ENCODE data around the gene NCK1. TPM values are rescaled to one million over a fixed set of nuclear protein-coding genes. Genes with fewer than 3 reads are reported as not detected.

NCK1 gene
- total and polyA plus RNA-seq, 11 donors: 6.5 to 36.0 (median 23.3) TPM

DNA sequence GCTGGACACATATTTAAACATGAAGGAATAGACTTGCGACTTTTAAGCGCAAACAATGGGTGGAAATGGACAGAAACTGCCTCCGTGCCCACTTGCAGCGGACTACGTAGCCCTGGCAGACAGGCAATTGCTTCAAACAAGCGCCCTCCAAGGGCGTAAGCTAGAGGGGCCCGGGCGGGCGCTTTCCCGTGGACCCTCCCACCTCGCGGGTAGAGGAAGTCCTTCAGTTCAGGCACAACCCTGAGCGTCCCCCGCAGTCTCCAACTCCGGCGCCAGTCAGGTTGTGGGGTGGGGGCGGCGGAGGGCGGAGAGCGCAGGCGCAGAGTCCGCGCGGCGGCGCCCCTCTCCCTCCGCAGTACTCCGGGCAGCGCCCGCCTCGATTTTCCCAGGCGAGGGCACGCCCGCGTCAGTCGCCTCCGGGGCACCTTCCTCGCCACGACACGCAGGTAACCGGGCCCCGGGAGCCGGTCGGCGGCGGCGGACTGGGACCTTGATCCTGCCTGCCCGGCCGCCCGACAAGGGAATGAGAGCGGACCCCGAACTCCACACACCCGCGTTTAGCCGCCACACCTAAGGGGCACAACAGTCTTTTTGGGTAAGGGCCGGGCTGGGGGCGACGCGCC is 43.1 kb upstream of the NCK1 start, which contains the start of gene SLC35G2:
Gene SLC35G2 (plus strand): TSS at position 358 of the 623 bp plus-strand sequence. CDS start 35,335 bp downstream, outside the sequence.
- DNase-seq (peak; percentile 57 to 78 (median 77)), ATAC-seq (peak; percentile 68 to 83 (median 78))
- H3K4me1 ChIP-seq: peaks cover 0 to 32% (median 8%) of the 10 kb centered on the region in 12 donors
- 1 to 3% (median 1%) methylated on average over 23 to 60 of the region's 60 CpGs for WGBS, 4 donors
- H3K4me3 ChIP-seq: peak within 1 kb of the TSS; percentile 63 to 92 (median 77)
- TF ChIP-seq, protein P1, sequence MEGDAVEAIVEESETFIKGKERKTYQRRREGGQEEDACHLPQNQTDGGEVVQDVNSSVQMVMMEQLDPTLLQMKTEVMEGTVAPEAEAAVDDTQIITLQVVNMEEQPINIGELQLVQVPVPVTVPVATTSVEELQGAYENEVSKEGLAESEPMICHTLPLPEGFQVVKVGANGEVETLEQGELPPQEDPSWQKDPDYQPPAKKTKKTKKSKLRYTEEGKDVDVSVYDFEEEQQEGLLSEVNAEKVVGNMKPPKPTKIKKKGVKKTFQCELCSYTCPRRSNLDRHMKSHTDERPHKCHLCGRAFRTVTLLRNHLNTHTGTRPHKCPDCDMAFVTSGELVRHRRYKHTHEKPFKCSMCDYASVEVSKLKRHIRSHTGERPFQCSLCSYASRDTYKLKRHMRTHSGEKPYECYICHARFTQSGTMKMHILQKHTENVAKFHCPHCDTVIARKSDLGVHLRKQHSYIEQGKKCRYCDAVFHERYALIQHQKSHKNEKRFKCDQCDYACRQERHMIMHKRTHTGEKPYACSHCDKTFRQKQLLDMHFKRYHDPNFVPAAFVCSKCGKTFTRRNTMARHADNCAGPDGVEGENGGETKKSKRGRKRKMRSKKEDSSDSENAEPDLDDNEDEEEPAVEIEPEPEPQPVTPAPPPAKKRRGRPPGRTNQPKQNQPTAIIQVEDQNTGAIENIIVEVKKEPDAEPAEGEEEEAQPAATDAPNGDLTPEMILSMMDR (IDR thresholded peaks at IDR 0.05): peak in 2 of 12 donors; percentile 9 to 23
- no peak for TF ChIP-seq POLR2A (IDR thresholded peaks at IDR 0.05)
- peaks cover 0 to 15% (median under 1%) of the 10 kb centered on the region in 12 donors for H3K9me3 ChIP-seq
- peaks cover 0 to 17% (median 0%) of the 10 kb centered on the region in 9 donors for H3K27me3 ChIP-seq
- intact Hi-C loops (cut with DNase I): loop anchor here (1.0 to 10.0 kb wide), 13 partner anchors 43 to 1296 kb away; partner anchors contain the start of genes NCK1 (in 4 of the 10), STAG1 (in 2 of the 10) and DZIP1L (in 1 of the 10)
- peak within 1 kb of the TSS; percentile 73 to 97 (median 88) for H3K27ac ChIP-seq
- no peaks in the 10 kb centered on the region for H3K36me3 ChIP-seq

DNA sequence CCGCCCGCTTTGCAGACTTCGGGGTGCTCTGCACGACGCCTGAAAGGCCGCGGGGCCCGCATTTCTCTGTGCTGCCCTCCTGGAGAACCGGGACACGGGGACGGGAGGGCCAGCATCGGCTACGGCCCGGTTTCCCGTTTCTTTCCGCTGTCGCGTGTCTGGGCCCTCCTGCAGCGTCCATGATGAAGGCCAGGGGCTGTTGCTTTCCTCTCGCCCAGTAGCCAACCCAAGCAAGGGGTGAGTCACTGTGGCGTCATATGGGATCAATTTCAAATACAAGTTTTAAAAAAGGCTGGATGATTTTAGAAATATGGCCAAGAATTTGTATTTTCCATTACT is 42.6 kb upstream of the NCK1 start:
- Histone ChIP-seq H3K4me3 (peak overlapping the region; percentile 63 to 92 (median 77)), H3K4me1 (peaks cover 0 to 32% (median 8%) of the 10 kb centered on the region in 12 donors), H3K9me3 (peaks cover 0 to 19% (median 3%) of the 10 kb centered on the region in 12 donors), H3K27me3 (peaks cover 0 to 17% (median 0%) of the 10 kb centered on the region in 9 donors), H3K27ac (peak overlapping the region; percentile 73 to 97 (median 88)), H3K36me3 (no peaks in the 10 kb centered on the region)
- intact Hi-C loops (cut with DNase I): loop anchor here (2.0 to 10.0 kb wide), 10 partner anchors 43 to 1295 kb away; partner anchors contain the start of genes NCK1 (in 4 of the 10), DZIP1L (in 1 of the 10) and STAG1 (in 1 of the 10)
- ATAC-seq (peak in 3 of 4 donors; percentile 61 to 76 (median 61)), DNase-seq (peak in 3 of 5 donors; percentile 22 to 31 (median 25))
- TF ChIP-seq, protein P1 (IDR thresholded peaks at IDR 0.05): no peak
- WGBS, 4 donors: 0 to 1% (median 0%) methylated on average over 12 to 21 of the region's 21 CpGs

DNA sequence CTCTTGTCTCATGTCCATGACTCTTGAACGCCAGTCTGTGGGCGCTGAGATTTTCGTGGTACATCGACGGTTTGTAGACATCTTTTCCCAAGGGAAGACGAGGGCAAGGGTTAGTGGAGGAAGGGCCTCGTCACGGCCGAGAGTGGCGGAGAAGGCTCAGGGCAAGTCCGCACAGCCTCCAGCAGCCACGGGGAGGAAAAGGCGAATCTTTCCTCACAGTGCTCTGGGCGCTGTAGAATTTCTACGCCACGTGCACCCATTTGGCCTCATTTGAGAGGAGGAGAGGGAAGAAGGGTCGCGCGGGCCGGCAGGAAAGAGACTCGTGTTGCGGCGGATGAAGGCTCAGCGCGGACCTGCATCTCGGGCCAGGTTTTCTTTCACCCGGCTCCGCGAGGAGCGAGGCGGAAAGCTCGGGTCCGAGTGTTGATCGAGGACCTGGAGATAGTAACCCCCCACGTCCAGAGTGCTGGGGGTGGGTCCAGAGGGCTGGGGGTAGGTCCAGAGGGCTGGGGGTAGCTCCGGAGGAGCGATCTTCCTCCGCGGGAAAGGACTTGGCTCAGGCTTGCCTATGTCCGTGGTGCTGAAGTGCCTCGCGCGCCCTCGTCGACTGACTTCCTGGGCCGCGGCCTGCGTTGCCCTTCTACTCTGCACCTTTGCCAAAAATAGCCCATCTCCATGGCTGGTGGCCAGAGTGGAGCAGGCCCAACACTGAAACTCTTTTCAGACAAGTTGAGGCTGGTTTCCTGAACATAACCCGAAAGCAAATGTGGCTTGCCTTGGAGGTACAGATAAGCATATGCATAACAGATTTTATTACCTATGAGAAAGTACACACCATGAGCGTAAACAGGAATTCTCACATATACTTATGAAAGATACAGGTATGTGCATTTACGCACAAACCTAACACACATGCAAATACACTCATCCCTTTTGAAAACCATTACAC is 42.0 kb upstream of the NCK1 start:
- peaks cover 0 to 26% (median 4%) of the 10 kb centered on the region in 12 donors for H3K9me3 ChIP-seq
- DNase-seq: peak; percentile 30 to 66 (median 50)
- intact Hi-C loops (cut with DNase I): loop anchor here (2.0 to 10.0 kb wide), 11 partner anchors 37 to 1295 kb away; partner anchors contain the start of genes NCK1 (in 4 of the 10), DZIP1L (in 1 of the 10) and STAG1 (in 1 of the 10)
- H3K4me1 ChIP-seq: peaks cover 0 to 32% (median 8%) of the 10 kb centered on the region in 12 donors
- no peak for TF ChIP-seq POLR2A (IDR thresholded peaks at IDR 0.05)
- TF ChIP-seq, protein P1 (IDR thresholded peaks at IDR 0.05): no peak
- H3K27ac ChIP-seq: peak overlapping the region; percentile 73 to 97 (median 88)
- peak overlapping the region; percentile 63 to 92 (median 77) for H3K4me3 ChIP-seq
- WGBS, 4 donors: 6 to 14% (median 7%) methylated on average over 32 to 51 of the region's 51 CpGs
- ATAC-seq: peak; percentile 33 to 71 (median 56)
- H3K36me3 ChIP-seq: no peaks in the 10 kb centered on the region
- peaks cover 0 to 17% (median 0%) of the 10 kb centered on the region in 9 donors for H3K27me3 ChIP-seq
